Prostate gland (tissue), 2 donors: ENCODE measurements around the gene ANKRD37. TPM values are rescaled to one million over a fixed set of nuclear protein-coding genes. Genes with fewer than 3 reads are reported as not detected.

Experiments used
- DNase-seq: peaks from one replicate; pipeline ENCODE4 v3.0.0-alpha.2; 2019; ENCODE audit warnings: low spot score
- H3K27ac ChIP-seq, 2 donors: fragments of 200-600 bp; sonication (generic); 2 replicates each; pipeline ENCODE4 v1.5.1; 2017 to 2019
- H3K27me3 ChIP-seq: fragments of 200-600 bp; sonication (generic); replicated peaks from 2 replicates; pipeline ENCODE4 v1.5.1; 2019; ENCODE audit not compliant: insufficient read depth
- H3K36me3 ChIP-seq, 2 donors: fragments of 200-600 bp; sonication (generic); 1 replicate in 1 of 2; 2 replicates in 1 of 2; pipeline versions ENCODE4 v1.5.1 to v1.8.1; 2017 to 2019
- H3K4me1 ChIP-seq: fragments of 200-600 bp; sonication (generic); replicated peaks from 2 replicates; pipeline ENCODE4 v1.5.1; 2019
- H3K4me3 ChIP-seq, 2 donors: fragments of 200-600 bp; sonication (generic); 2 replicates each; pipeline ENCODE4 v1.5.1; 2017 to 2019
- H3K9me3 ChIP-seq: fragments of 200-600 bp; sonication (generic); 2 replicates; pipeline ENCODE4 v1.5.1; 2017
- POLR2A ChIP-seq: fragments of 450-650 bp; IDR thresholded peaks from one replicate; pipeline ENCODE4 v1.6.1; 2016; ENCODE audit warnings: antibody characterized with exemption, mild to moderate bottlenecking
- POLR2AphosphoS5 ChIP-seq: sonication (generic); formaldehyde crosslinking; IDR thresholded peaks from one replicate; pipeline ENCODE4 v1.6.1; 2017; ENCODE audit warnings: antibody characterized with exemption
- WGBS: methylation state at CpG from one replicate; pipeline ENCODE4 v1.1.5; 2018; 5-methylcytosine and 5-hydroxymethylcytosine counted together
- intact Hi-C: fragments of 100-400 bp; cut with DNase I; formaldehyde crosslinking; loops from one replicate; pipeline ENCODE4 v1.14.2; 2022
- total RNA-seq, 2 donors: library from RNA; depleted of rRNA; stranded (reverse); fragments of >200 nt; gene quantifications; one replicate each; pipeline ENCODE4 v1.1.0, GENCODE V29; 2016
- TF ChIP-seq, protein P1 (sequence below), 4 experiments: fragments of 200-600 bp in 2 of 4; fragments of 450-650 bp in 2 of 4; sonication (generic) in 2 of 4; IDR thresholded peaks; 1 replicate in 3 of 4; 2 replicates in 1 of 4; pipeline ENCODE4 v1.5.1; 2016 to 2019; ENCODE audit warnings: antibody characterized with exemption in 4 of 4, mild to moderate bottlenecking in 2 of 4, moderate library complexity in 2 of 4

Gene ANKRD37
- total RNA-seq, 2 donors from 2014 or later, result 17.7 to 19.0 TPM

DNA sequence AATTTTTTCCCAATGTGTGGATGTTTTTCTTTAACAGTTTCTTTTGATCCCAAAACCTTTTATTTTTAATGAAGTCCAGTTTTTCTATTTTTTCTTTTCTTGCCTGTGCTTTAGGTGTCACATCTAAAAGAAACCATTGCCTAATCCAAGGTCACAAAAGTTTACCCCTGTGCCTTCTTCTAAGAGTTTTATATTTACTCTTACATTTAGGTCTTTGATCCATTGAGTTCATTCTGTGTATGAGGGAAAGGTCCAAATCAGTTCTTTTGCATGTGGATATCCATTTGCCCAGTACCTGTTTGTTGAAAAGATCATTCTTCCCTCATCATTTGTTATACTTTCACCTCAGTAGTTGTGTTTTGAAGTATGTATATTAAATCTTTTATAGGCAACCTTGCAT is 13.9 kb upstream of the ANKRD37 start:
- Histone ChIP-seq H3K4me1 (peaks cover 13% of the 10 kb centered on the region), H3K4me3 (no peak overlapping the region), H3K27me3 (no peaks in the 10 kb centered on the region), H3K27ac (peak overlapping the region; percentile 76 to 89), H3K36me3 (no peaks in the 10 kb centered on the region), H3K9me3 (no peaks in the 10 kb centered on the region)
- TF ChIP-seq, protein P1, sequence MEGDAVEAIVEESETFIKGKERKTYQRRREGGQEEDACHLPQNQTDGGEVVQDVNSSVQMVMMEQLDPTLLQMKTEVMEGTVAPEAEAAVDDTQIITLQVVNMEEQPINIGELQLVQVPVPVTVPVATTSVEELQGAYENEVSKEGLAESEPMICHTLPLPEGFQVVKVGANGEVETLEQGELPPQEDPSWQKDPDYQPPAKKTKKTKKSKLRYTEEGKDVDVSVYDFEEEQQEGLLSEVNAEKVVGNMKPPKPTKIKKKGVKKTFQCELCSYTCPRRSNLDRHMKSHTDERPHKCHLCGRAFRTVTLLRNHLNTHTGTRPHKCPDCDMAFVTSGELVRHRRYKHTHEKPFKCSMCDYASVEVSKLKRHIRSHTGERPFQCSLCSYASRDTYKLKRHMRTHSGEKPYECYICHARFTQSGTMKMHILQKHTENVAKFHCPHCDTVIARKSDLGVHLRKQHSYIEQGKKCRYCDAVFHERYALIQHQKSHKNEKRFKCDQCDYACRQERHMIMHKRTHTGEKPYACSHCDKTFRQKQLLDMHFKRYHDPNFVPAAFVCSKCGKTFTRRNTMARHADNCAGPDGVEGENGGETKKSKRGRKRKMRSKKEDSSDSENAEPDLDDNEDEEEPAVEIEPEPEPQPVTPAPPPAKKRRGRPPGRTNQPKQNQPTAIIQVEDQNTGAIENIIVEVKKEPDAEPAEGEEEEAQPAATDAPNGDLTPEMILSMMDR (IDR thresholded peaks at IDR 0.05), result no peak
- TF ChIP-seq POLR2A (no peak), POLR2AphosphoS5 (no peak)
- intact Hi-C loops, result no loop called here
- no peak for DNase-seq

DNA sequence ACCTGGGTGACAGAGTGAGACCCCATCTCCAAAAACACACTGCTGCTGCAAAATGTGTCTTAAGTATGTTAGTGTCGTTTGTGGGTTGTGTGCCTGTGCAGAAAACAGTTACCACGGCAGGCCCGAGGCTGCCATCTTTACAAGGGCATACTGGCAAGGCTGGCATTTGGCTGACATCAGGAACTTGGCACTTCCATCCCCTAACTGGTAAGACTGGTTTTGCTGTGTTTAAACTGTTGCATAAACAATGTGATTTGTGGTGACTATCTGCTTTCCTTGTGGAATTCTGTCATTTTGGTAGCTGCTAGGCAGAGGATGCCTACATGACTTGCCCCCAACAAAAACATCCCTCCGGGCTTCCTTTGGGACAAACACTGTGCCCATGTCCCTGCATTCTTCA is 13.2 kb upstream of the ANKRD37 start:
- Histone ChIP-seq H3K4me3 (peak overlapping the region in 1 of 2 donors; percentile 2), H3K4me1 (peaks cover 13% of the 10 kb centered on the region), H3K36me3 (no peaks in the 10 kb centered on the region), H3K9me3 (no peaks in the 10 kb centered on the region), H3K27ac (peak overlapping the region; percentile 76 to 89), H3K27me3 (no peaks in the 10 kb centered on the region)
- peak; percentile 86 for DNase-seq
- intact Hi-C loops, result no loop called here
- WGBS, result 39% methylated on average over 4 of the region's 4 CpGs
- TF ChIP-seq, protein P1 (IDR thresholded peaks at IDR 0.05), result no peak
- TF ChIP-seq POLR2AphosphoS5, result peak; percentile 93
- TF ChIP-seq POLR2A, result no peak

DNA sequence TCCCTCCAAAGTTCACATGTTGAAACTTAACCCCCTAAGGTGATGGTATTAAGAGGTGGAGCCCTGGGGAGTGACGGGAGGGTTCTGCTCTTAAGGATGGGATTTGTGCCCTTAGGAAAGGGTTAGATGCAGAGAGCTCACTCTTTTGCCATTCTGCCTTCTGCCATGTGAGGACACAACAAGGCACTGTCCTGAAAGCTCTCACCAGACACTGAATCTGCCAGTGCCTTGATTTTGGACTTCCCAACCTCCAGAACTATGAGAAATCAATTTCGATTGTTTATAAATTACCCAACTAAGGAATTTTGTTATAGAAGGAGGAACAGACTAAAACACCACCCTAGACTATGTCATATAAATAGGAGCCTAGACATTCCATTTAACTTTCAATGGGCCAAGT is 12.6 kb upstream of the ANKRD37 start:
- H3K4me3 ChIP-seq, result no peak overlapping the region
- peaks cover 13% of the 10 kb centered on the region for H3K4me1 ChIP-seq
- peak overlapping the region; percentile 76 to 89 for H3K27ac ChIP-seq
- TF ChIP-seq, protein P1 (IDR thresholded peaks at IDR 0.05), result no peak
- TF ChIP-seq POLR2AphosphoS5, result no peak
- TF ChIP-seq POLR2A, result no peak
- no peak for DNase-seq
- H3K36me3 ChIP-seq, result no peaks in the 10 kb centered on the region
- no peaks in the 10 kb centered on the region for H3K27me3 ChIP-seq
- 74% methylated on average over 2 of the region's 2 CpGs for WGBS
- intact Hi-C loops, result no loop called here
- H3K9me3 ChIP-seq, result no peaks in the 10 kb centered on the region

DNA sequence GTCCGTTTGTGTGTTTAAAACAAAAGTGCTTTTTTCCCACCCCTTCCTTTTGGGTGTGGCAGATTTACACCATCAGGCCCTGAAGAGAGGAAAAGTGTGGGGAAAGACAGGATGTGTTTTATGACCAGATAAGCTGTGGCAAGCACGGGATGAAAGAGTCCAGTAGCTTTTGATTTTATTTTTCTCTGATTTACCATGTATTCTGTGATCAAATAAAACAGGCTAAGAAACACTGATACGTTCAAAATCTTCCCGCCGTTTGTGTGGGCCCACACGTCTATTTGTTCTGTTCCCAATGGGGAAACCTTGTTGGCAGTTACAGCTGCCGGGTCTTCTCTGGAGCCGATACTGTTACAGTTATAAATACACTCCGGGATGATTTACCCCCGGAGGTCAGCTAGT is 11.7 kb upstream of the ANKRD37 start:
- intact Hi-C loops, result no loop called here
- no peaks in the 10 kb centered on the region for H3K27me3 ChIP-seq
- H3K27ac ChIP-seq, result peak overlapping the region; percentile 76 to 89
- H3K9me3 ChIP-seq, result no peaks in the 10 kb centered on the region
- 8% methylated on average over 10 of the region's 10 CpGs for WGBS
- DNase-seq, result no peak
- no peak overlapping the region for H3K4me3 ChIP-seq
- TF ChIP-seq POLR2AphosphoS5, result peak; percentile 18
- TF ChIP-seq, protein P1 (IDR thresholded peaks at IDR 0.05), result no peak
- no peak for TF ChIP-seq POLR2A
- H3K36me3 ChIP-seq, result no peaks in the 10 kb centered on the region
- peaks cover 13% of the 10 kb centered on the region for H3K4me1 ChIP-seq

DNA sequence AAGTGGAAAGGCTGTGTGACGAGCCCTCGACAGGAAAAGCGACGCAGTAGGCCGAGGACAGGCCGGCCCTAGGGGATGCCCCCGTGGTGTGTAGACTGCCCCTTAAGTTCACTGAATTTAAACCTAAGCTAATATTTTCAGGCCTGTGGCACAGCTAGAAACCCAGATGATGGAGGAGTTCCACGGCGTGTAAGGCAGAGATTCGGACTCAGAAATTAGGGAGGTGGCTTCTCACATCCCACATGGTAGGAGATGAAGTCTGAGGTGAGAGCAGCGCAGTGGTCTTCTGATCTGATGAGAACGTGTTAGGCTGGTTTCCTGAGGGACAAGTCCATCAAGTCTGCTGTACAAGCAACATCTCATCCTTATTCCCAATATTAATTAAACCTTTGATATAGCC is 8.7 kb upstream of the ANKRD37 start:
- WGBS, result 96% methylated on average over 12 of the region's 12 CpGs

More for the DNA sequence above, 8.7 kb upstream of the ANKRD37 start:
- TF ChIP-seq POLR2AphosphoS5 (no peak), POLR2A (no peak)
- TF ChIP-seq, protein P1 (IDR thresholded peaks at IDR 0.05), result no peak
- no peak for DNase-seq
- Histone ChIP-seq H3K27ac (no peak overlapping the region), H3K9me3 (no peaks in the 10 kb centered on the region), H3K4me1 (peaks cover 13% of the 10 kb centered on the region), H3K27me3 (no peaks in the 10 kb centered on the region), H3K36me3 (no peaks in the 10 kb centered on the region), H3K4me3 (no peak overlapping the region)
- intact Hi-C loops, result no loop called here
